ENCODE measurements around the gene DPP4.
A peak's percentile ranks its signal among the peaks of the same experiment; 100 is the strongest.

DPP4 gene

GRCh38 chr2:162100579-162100978, 26.6 kb upstream of the DPP4 start:
- no peak for DNase-seq (ENCODE audit: low read depth)
- H3K4me3 ChIP-seq (ENCODE audit: control insufficient read depth, low read depth, low read length) = no peak overlapping the region
- TF ChIP-seq CTCF (IDR thresholded peaks at IDR 0.05; ENCODE audit: control insufficient read depth, insufficient read depth, low read depth, low read length, missing control alignments) = no peak

DNA sequence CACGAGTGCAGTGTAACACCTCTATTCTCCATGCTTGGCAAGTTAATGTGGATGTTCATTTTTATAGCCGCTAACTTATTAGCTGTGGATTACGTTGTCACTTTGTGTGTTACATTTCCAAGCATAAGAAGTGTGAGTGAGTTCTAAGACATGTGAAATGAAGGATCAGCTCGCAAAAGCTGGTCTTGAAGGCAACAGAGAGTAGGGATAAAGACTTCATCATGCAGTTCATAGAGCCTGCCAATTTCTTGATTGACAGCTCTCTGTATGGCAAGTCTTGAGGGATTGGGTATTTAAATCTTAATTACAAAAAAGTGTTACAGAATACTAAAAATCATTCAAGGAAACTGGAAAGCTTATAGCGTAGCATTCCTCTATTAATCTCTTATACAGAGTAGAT, 25.8 kb upstream of the DPP4 start:
- DNase-seq (ENCODE audit: low read depth) = no peak
- TF ChIP-seq CTCF (IDR thresholded peaks at IDR 0.05; ENCODE audit: control insufficient read depth, insufficient read depth, low read depth, low read length, missing control alignments) = no peak
- no peak overlapping the region for H3K4me3 ChIP-seq (ENCODE audit: control insufficient read depth, low read depth, low read length)

DNA sequence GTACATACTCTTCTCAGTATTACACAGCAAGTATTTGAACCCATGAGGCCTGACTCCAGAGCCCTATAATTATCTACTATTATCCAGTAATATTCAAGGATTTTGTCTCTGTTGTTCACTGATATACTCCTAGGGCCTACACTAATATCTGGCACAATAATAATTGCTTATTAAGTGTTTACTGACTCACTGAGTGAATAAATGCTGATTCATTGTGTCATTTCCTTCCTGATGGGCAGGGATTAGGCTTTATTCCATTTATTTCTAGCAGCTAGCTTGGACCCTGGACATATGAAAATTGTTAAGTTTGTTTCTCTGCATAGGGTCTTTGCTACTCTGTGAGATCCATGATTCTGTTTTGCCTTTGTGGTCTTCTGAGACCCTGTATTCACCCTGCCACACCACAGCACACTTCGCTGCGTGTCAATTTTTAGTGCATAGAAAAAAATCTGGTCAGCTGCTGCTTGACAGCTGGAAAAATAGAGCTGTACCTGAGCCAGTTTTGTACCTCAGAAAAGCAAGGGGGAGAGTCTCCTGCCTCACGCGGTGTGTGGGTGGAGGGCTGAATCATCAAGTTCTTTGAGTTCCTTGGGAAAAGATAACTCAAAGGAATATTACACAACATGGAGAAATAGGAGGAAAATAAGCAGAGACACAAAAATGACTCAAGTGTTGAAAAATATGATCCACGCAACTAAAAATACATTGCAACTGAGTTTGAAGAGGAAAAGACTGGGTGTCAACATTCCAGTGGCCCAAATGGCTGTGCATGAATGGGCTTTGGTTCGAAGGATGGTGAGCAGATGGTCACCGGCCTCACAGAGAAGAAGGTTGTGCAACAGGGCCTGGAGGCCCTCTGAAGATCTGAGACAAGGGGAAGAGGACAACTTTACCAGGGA, 18.9 kb upstream of the DPP4 start:
- TF ChIP-seq CTCF (IDR thresholded peaks at IDR 0.05; ENCODE audit: control insufficient read depth, insufficient read depth, low read depth, low read length, missing control alignments) = no peak
- H3K4me3 ChIP-seq (ENCODE audit: control insufficient read depth, low read depth, low read length) = no peak overlapping the region
- DNase-seq (ENCODE audit: low read depth) = peak; percentile 95

GRCh38 chr2:162092008-162092390, 18.0 kb upstream of the DPP4 start:
- H3K4me3 ChIP-seq (ENCODE audit: control insufficient read depth, low read depth, low read length) = no peak overlapping the region
- no peak for DNase-seq (ENCODE audit: low read depth)
- TF ChIP-seq CTCF (IDR thresholded peaks at IDR 0.05; ENCODE audit: control insufficient read depth, insufficient read depth, low read depth, low read length, missing control alignments) = no peak

DNA sequence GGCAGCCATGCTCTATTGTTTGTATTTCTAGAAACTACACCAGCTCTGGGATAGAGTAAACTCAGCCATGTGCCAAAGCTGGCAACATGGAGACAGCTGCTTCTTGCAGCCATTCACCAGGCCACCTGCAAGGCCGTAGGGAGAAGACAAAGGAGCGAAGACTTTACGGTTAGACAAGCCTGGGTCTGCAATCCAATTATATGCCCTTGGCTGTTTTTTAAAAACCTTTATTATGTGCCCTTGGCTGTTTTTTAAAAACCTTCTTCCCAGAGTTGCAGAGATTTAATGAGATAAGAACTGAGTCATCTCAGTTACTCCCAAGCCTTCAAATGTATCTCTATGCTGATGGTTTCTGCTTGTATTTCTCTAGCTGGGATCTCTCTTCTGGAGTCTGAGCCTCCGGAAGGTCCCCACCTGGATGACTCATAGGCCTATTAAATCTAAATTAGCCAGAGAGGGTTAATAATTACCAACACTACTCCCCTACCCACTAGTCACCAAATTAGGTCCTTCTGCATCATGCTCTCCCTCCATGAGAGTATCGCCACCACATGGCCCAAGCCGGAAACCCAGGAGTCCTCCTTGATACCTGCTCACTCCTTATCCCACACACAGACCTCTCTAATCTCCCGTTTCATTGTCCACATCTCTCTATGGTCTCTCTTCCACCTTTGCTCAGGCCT, 17.5 kb upstream of the DPP4 start:
- no peak for DNase-seq (ENCODE audit: low read depth)
- TF ChIP-seq CTCF (IDR thresholded peaks at IDR 0.05; ENCODE audit: control insufficient read depth, insufficient read depth, low read depth, low read length, missing control alignments) = peak; percentile 26

GRCh38 chr2:162090109-162090508, 16.1 kb upstream of the DPP4 start:
- no peak for DNase-seq (ENCODE audit: low read depth)
- no peak overlapping the region for H3K4me3 ChIP-seq (ENCODE audit: control insufficient read depth, low read depth, low read length)
- no peak for TF ChIP-seq CTCF (IDR thresholded peaks at IDR 0.05; ENCODE audit: control insufficient read depth, insufficient read depth, low read depth, low read length, missing control alignments)

More for the DNA sequence above, 17.5 kb upstream of the DPP4 start:
- no peak overlapping the region for H3K4me3 ChIP-seq (ENCODE audit: control insufficient read depth, low read depth, low read length)

All from AG09309 (cell line).